Measurements from ENCODE around the gene INHBC.

The INHBC gene

GRCh38 chr12:57496822-57497221 lies 62.2 kb downstream of the INHBC start:
- TF ChIP-seq FOXP2 (optimal IDR thresholded peaks at IDR 0.05; ENCODE audit: borderline replicate concordance, extremely low read depth, extremely low read length, insufficient read depth) (no peak), TAF1 (IDR thresholded peaks at IDR 0.05; ENCODE audit: borderline replicate concordance, insufficient read depth, low read length) (no peak), REST (IDR thresholded peaks at IDR 0.05; ENCODE audit: insufficient read depth in 1 of 2, low read depth in 2 of 2, low read length in 2 of 2) (no peak), POLR2AphosphoS5 (IDR thresholded peaks at IDR 0.05; ENCODE audit: low read depth, low read length) (no peak), SIN3A (IDR thresholded peaks at IDR 0.05; ENCODE audit: borderline replicate concordance, insufficient read depth, low read length) (no peak)

GRCh38 chr12:57497223-57498131 lies 62.9 kb downstream of the INHBC start:
- no peak; the same call in 1 of the 2 replicates for TF ChIP-seq POLR2AphosphoS5 (IDR thresholded peaks at IDR 0.05; ENCODE audit: low read depth, low read length)
- TF ChIP-seq SIN3A (IDR thresholded peaks at IDR 0.05; ENCODE audit: borderline replicate concordance, insufficient read depth, low read length), result no peak
- TF ChIP-seq REST (IDR thresholded peaks at IDR 0.05; ENCODE audit: insufficient read depth in 1 of 2, low read depth in 2 of 2, low read length in 2 of 2), result no peak
- TF ChIP-seq TAF1 (IDR thresholded peaks at IDR 0.05; ENCODE audit: borderline replicate concordance, insufficient read depth, low read length), result no peak
- no peak for TF ChIP-seq FOXP2 (optimal IDR thresholded peaks at IDR 0.05; ENCODE audit: borderline replicate concordance, extremely low read depth, extremely low read length, insufficient read depth)

DNA sequence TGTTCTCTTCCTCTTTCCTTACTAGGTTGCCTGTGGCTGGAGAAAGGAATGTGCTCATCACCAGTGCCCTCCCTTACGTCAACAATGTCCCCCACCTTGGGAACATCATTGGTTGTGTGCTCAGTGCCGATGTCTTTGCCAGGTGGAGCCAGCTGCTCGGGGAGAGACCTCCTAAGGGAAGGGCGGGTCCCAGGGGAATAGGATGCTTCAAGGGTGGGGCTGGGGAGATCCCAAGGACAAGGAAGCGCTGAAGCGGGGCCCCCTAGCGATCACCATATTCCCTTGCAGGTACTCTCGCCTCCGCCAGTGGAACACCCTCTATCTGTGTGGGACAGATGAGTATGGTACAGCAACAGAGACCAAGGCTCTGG lies 63.5 kb downstream of the INHBC start:
- TF ChIP-seq TAF1 (IDR thresholded peaks at IDR 0.05; ENCODE audit: borderline replicate concordance, insufficient read depth, low read length), result no peak
- TF ChIP-seq FOXP2 (optimal IDR thresholded peaks at IDR 0.05; ENCODE audit: borderline replicate concordance, extremely low read depth, extremely low read length, insufficient read depth), result no peak
- TF ChIP-seq SIN3A (IDR thresholded peaks at IDR 0.05; ENCODE audit: borderline replicate concordance, insufficient read depth, low read length), result no peak
- no peak for TF ChIP-seq REST (IDR thresholded peaks at IDR 0.05; ENCODE audit: insufficient read depth in 1 of 2, low read depth in 2 of 2, low read length in 2 of 2)
- TF ChIP-seq POLR2AphosphoS5 (IDR thresholded peaks at IDR 0.05; ENCODE audit: low read depth, low read length), result no peak; the same call in 1 of the 2 replicates

DNA sequence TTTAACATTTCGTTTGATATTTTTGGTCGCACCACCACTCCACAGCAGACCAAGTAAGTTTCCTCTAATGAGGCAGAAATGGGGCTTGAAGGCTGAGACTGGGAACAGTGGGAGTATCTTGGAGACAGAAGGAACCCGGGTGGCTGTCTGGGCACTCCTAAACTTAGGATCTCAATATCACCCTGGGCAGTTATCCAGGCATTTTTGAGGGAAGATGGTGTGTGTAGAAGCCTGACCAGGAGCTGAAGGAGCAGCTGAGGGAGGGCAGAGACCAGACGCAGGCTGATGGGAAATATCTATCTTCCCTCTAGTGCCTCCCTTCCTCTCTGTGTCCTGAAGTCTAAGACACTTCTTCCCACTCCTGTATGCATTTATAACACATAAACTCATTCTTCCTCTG lies 64.0 kb downstream of the INHBC start:
- TF ChIP-seq FOXP2 (optimal IDR thresholded peaks at IDR 0.05; ENCODE audit: borderline replicate concordance, extremely low read depth, extremely low read length, insufficient read depth), result no peak
- TF ChIP-seq SIN3A (IDR thresholded peaks at IDR 0.05; ENCODE audit: borderline replicate concordance, insufficient read depth, low read length), result no peak
- no peak for TF ChIP-seq POLR2AphosphoS5 (IDR thresholded peaks at IDR 0.05; ENCODE audit: low read depth, low read length)
- no peak for TF ChIP-seq REST (IDR thresholded peaks at IDR 0.05; ENCODE audit: insufficient read depth in 1 of 2, low read depth in 2 of 2, low read length in 2 of 2)
- TF ChIP-seq TAF1 (IDR thresholded peaks at IDR 0.05; ENCODE audit: borderline replicate concordance, insufficient read depth, low read length), result no peak
